ENCODE results near the gene MCTP1. TPM values are rescaled to one million over a fixed set of nuclear protein-coding genes. Genes with fewer than 3 reads are reported as not detected.

Gene MCTP1
- total and polyA plus RNA-seq, 2 of the 8 experiments (the other 6 are each of a cell fraction or from before 2014, with no cell fraction given): 0.56 to 3.4 TPM

DNA sequence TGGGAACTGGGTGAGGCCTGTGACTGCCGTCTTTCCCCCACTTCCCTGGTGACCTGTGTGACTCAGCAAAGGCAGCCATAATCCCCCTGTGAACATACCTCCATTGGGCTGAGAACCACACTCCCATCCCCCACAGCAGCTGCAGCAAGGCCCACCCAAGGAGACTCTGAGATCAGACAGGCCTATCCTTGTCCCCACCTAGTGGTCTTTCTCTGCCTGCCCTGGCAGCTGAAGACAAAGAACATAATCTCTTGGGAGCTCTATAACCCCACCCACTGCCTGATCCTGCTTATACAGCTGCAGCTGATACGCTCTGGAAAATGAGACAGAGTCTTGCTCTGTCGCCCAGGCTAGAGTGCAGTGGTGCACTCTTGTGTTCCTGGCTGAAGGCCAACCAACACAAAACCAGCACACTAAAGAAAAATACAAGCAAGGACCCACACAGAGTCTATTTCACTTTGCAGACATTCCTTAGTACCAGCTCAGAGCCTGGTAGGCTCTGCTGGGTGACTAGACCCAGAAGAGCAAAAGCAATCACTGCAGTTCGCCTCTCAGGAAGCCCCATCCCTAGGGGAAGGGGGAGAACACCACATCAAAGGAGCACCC, 106.7 kb downstream of the MCTP1 start:
- no peak overlapping the region; a peak in 2 of 8 replicates for H3K4me3 ChIP-seq (ENCODE audit: extremely low read depth in 1 of 4, insufficient read depth in 2 of 4, low read depth in 3 of 4, low read length in 4 of 4)
- H3K4me2 ChIP-seq (ENCODE audit: insufficient read depth in 1 of 2, low read depth in 2 of 2, low read length in 2 of 2): peak overlapping the region; percentile 9 to 15; a peak in 2 of 4 replicates
- H3K4ac ChIP-seq (replicated peaks; ENCODE audit: insufficient read length, low read depth, low read length): no peak overlapping the region
- peak overlapping the region; percentile 39 for H2BK120ac ChIP-seq (replicated peaks; ENCODE audit: low read depth, low read length)
- DNase-seq (ENCODE audit: low read depth in 1 of 2, low spot score in 2 of 2): peak; percentile 70 to 71
- peak overlapping the region; percentile 15 for H4K91ac ChIP-seq (replicated peaks; ENCODE audit: insufficient read length, low read length)
- no peak overlapping the region for H4K8ac ChIP-seq (ENCODE audit: extremely low read depth, insufficient read depth, low read length)
- peak; percentile 96 for FAIRE-seq
- H2BK12ac ChIP-seq (ENCODE audit: low read depth, low read length): peak overlapping the region; percentile 64
- peak overlapping the region; percentile 54 for H4K5ac ChIP-seq (ENCODE audit: insufficient read length, low read depth, low read length)
- no peaks in the 10 kb centered on the region for H3K27me3 ChIP-seq (replicated peaks in 1 of 4; ENCODE audit: control insufficient read depth in 3 of 4, extremely low read depth in 1 of 4, insufficient read depth in 3 of 4, low read length in 3 of 4)
- no peaks in the 10 kb centered on the region for H3K36me3 ChIP-seq (ENCODE audit: control insufficient read depth in 2 of 4, insufficient read depth in 4 of 4, low read length in 3 of 4)
- H3K79me1 ChIP-seq (ENCODE audit: low read depth, low read length): no peaks in the 10 kb centered on the region
- no peak overlapping the region for H3K18ac ChIP-seq (ENCODE audit: extremely low read depth, low read length)
- H3K9me3 ChIP-seq (ENCODE audit: insufficient read depth in 2 of 2, low read depth in 1 of 2, low read length in 1 of 2): no peaks in the 10 kb centered on the region
- H2AK5ac ChIP-seq (ENCODE audit: low read depth, low read length): no peak overlapping the region
- ChIA-PET CTCF (ENCODE audit: partially characterized antibody) (interaction anchor here (0.8 to 3.8 kb wide), 10 partner anchors 13 to 210 kb away, joined by 3 to 29 read pairs (median 4); no protein-coding TSS in a partner anchor), POLR2A (ENCODE audit: partially characterized antibody) (no interaction called here)
- H2BK20ac ChIP-seq (ENCODE audit: low read length): peak overlapping the region; percentile 51; the same call in 1 of the 2 replicates
- no peak overlapping the region for H2BK15ac ChIP-seq (ENCODE audit: low read length)
- no peaks in the 10 kb centered on the region for H3K23me2 ChIP-seq (ENCODE audit: low read depth, low read length)
- H4K20me1 ChIP-seq (replicated peaks in 1 of 2; ENCODE audit: control insufficient read depth in 1 of 2, insufficient read depth in 2 of 2, low read length in 2 of 2): no peaks in the 10 kb centered on the region
- H3K79me2 ChIP-seq (ENCODE audit: control insufficient read depth in 1 of 2, insufficient read depth in 2 of 2, low read length in 2 of 2): no peaks in the 10 kb centered on the region
- peak overlapping the region; percentile 49; the same call in 1 of the 2 replicates for H2BK5ac ChIP-seq (ENCODE audit: low read depth, low read length)
- no peak overlapping the region for H3K9ac ChIP-seq (replicated peaks in 1 of 4; ENCODE audit: extremely low read depth in 1 of 4, low read depth in 3 of 4, low read length in 3 of 4)
- H2AFZ ChIP-seq (ENCODE audit: low read length): peak overlapping the region; percentile 36; the same call in 1 of the 2 replicates
- no peak overlapping the region for H3K23ac ChIP-seq (ENCODE audit: insufficient read length)
- 47% methylated on average over 4 of the region's 4 CpGs; no CpG with 5 or more reads in 1 of the 2 experiments for WGBS, 2 experiments (ENCODE audit: extremely low coverage in 1 of 2, insufficient coverage in 1 of 2, insufficient read length in 1 of 2, insufficient replicate concordance in 2 of 2, low coverage in 1 of 2, low lambda C conversion rate in 2 of 2, missing lambda C conversion rate in 1 of 2)
- H3K27ac ChIP-seq (ENCODE audit: low read depth, low read length): peak overlapping the region; percentile 68
- peak overlapping the region; percentile 55 for H3K56ac ChIP-seq (replicated peaks; ENCODE audit: insufficient read length, low read depth, low read length)
- H3K14ac ChIP-seq (ENCODE audit: insufficient read length): no peak overlapping the region
- H3K4me1 ChIP-seq (replicated peaks in 1 of 4; ENCODE audit: control insufficient read depth in 3 of 4, insufficient read depth in 4 of 4, low read length in 3 of 4): peaks cover 3 to 23% (median 13%) of the 10 kb centered on the region in 4 experiments; a peak in 6 of 7 replicates
- TF ChIP-seq RFX5 (IDR thresholded peaks at IDR 0.05; ENCODE audit: borderline replicate concordance, low read depth, low read length): no peak
- peak; percentile 99 for TF ChIP-seq TCF12 (IDR thresholded peaks at IDR 0.05; ENCODE audit: low read depth, low read length)
- no peak for TF ChIP-seq SIRT6 (IDR thresholded peaks at IDR 0.05; ENCODE audit: low read length)

Measured in H1 (cell line).